HFFc6 (cell line): ENCODE results near the gene GABBR2. TPM values are rescaled to one million over a fixed set of nuclear protein-coding genes. Genes with fewer than 3 reads are reported as not detected.

ENCODE experiments used
- DNase-seq: peaks from one replicate; pipeline ENCODE4 v3.0.0-alpha.2; 2018
- H3K27ac Mint-ChIP-seq: 2 replicates; pipeline ENCODE4 v1.8.0; 2020; ENCODE audit warnings: mild to moderate bottlenecking, mixed read lengths
- H3K27me3 Mint-ChIP-seq: 2 replicates; pipeline ENCODE4 v1.8.0; 2021; ENCODE audit warnings: mild to moderate bottlenecking, moderate library complexity, mixed read lengths; ENCODE audit not compliant: insufficient read depth
- H3K36me3 Mint-ChIP-seq: 2 replicates; pipeline ENCODE4 v1.8.0; 2021; ENCODE audit warnings: low read depth, mixed read lengths
- H3K4me1 Mint-ChIP-seq: 2 replicates; pipeline ENCODE4 v1.8.0; 2020; ENCODE audit warnings: low read depth, mixed read lengths
- H3K4me3 Mint-ChIP-seq: 2 replicates; pipeline ENCODE4 v1.8.0; 2020; ENCODE audit warnings: mild to moderate bottlenecking, moderate library complexity, mixed read lengths
- H3K9me3 Mint-ChIP-seq: 2 replicates; pipeline ENCODE4 v1.8.0; 2020; ENCODE audit warnings: mild to moderate bottlenecking, mixed read lengths
- CTCF ChIP-seq: fragments of 200-600 bp; sonication (generic); IDR thresholded peaks from 2 replicates; pipeline ENCODE4 v1.5.0; 2021; ENCODE audit warnings: antibody characterized with exemption, mild to moderate bottlenecking
- total RNA-seq, 6 experiments: library from RNA; stranded (reverse); fragmentation: NEBNext Ultra II Directional; extraction: Animal tissue kit (Norgen Biotek cat#: 25700); gene quantifications; 2 replicates in 1 of 6; 3 replicates in 5 of 6; pipeline ENCODE4 v1.2.3, GENCODE V29; 2021

Gene GABBR2
- total RNA-seq, 6 experiments from 2014 or later: 3.1 to 9.3 (median 7.6) TPM

GRCh38 chr9:98406469-98406868 is 302.3 kb downstream of the GABBR2 start:
- H3K27me3 Mint-ChIP-seq: peaks cover 9% of the 10 kb centered on the region
- H3K4me1 Mint-ChIP-seq: peaks cover 21% of the 10 kb centered on the region
- no peak overlapping the region for H3K27ac Mint-ChIP-seq
- TF ChIP-seq CTCF: no peak
- no peaks in the 10 kb centered on the region for H3K9me3 Mint-ChIP-seq
- DNase-seq: no peak
- H3K4me3 Mint-ChIP-seq: no peak overlapping the region
- H3K36me3 Mint-ChIP-seq: no peaks in the 10 kb centered on the region

GRCh38 chr9:98404237-98404636 is 304.5 kb downstream of the GABBR2 start:
- Mint-ChIP-seq H3K9me3 (no peaks in the 10 kb centered on the region), H3K4me1 (peaks cover 6% of the 10 kb centered on the region; the same call in 1 of the 2 replicates), H3K27me3 (peaks cover 7% of the 10 kb centered on the region), H3K27ac (no peak overlapping the region), H3K36me3 (no peaks in the 10 kb centered on the region), H3K4me3 (no peak overlapping the region)
- no peak for TF ChIP-seq CTCF
- no peak for DNase-seq

- Mint-ChIP-seq H3K4me1 (peaks cover 6% of the 10 kb centered on the region; the same call in 1 of the 2 replicates), H3K27ac (no peak overlapping the region), H3K36me3 (no peaks in the 10 kb centered on the region), H3K9me3 (no peaks in the 10 kb centered on the region), H3K4me3 (no peak overlapping the region), H3K27me3 (peaks cover 5% of the 10 kb centered on the region)
- DNase-seq: no peak
- no peak for TF ChIP-seq CTCF
Observed at GRCh38 chr9:98403715-98404114, 305.0 kb downstream of the GABBR2 start.

- Mint-ChIP-seq H3K9me3 (no peaks in the 10 kb centered on the region), H3K4me3 (no peak overlapping the region), H3K27ac (no peak overlapping the region), H3K36me3 (no peaks in the 10 kb centered on the region), H3K27me3 (peaks cover 8% of the 10 kb centered on the region), H3K4me1 (peaks cover 6% of the 10 kb centered on the region; the same call in 1 of the 2 replicates)
- DNase-seq: no peak
- TF ChIP-seq CTCF: no peak
Observed at GRCh38 chr9:98402019-98402840, 306.5 kb downstream of the GABBR2 start.

GRCh38 chr9:98401140-98402018 is 307.4 kb downstream of the GABBR2 start:
- Mint-ChIP-seq H3K27me3 (peaks cover 9% of the 10 kb centered on the region), H3K27ac (no peak overlapping the region), H3K4me1 (no peaks in the 10 kb centered on the region; the same call in 1 of the 2 replicates), H3K4me3 (no peak overlapping the region), H3K9me3 (no peaks in the 10 kb centered on the region), H3K36me3 (no peaks in the 10 kb centered on the region)
- DNase-seq: no peak
- TF ChIP-seq CTCF: no peak
